Thoracic aorta endothelial cell (primary cell): ENCODE results near the gene CYLC2. TPM values are rescaled to one million over a fixed set of nuclear protein-coding genes. Genes with fewer than 3 reads are reported as not detected.

Source experiments
- small RNA-seq: library from RNA; depleted of rRNA; stranded (forward); fragments of <200 nt; gene quantifications from one replicate; pipeline ENCODE3, GENCODE V24; 2012
- total RNA-seq: library from RNA; depleted of rRNA; stranded (reverse); fragments of >200 nt; gene quantifications from 2 replicates; pipeline ENCODE4 v1.2.3, GENCODE V29; 2012

Gene CYLC2
- not detected in 2 replicates for total RNA-seq

DNA sequence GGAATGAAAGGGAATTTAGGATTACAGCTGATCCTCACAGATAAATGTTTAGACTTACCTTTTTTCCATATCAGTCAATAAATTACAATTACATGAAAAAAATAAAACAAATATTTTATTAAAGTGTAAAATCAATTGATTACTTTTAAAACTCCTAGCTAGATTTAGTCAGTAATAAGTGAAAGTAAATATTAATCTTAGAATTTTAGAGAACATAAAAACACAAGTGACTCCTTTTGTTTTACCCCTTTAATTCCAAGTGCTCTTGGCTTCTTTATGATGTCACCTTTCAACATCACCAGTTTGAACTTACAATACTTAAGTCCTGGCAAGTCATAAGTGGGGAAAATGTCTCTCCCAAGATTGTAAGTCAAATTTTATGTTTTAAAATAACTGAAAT is at the start of gene CYLC2:
CYLC2 (plus strand) TSS at position 301 of the 400 bp plus-strand sequence; CDS start at position 349, 48 bp downstream.

Small RNAs within 50 kb of the gene (small RNA-seq; reads per million reads assigned to genes)
- gene AL589823.1: not detected
